Lower lobe of right lung (tissue), 2 donors: ENCODE results near the gene THAP3. TPM values are rescaled to one million over a fixed set of nuclear protein-coding genes. Genes with fewer than 3 reads are reported as not detected.

Experiments used
- ATAC-seq, 2 donors: fragments of 200-7000 bp; cut with Tn5 transposase; one replicate each; pipeline ENCODE4 v1.9.1; 2020 to 2022; ENCODE audit warnings: mild to moderate bottlenecking in 2 of 2, moderate library complexity in 2 of 2
- DNase-seq: peaks from one replicate; pipeline ENCODE4 v3.0.0-alpha.2; 2020
- H3K27ac ChIP-seq: fragments of 200-600 bp; one replicate; pipeline ENCODE4 v1.8.0; 2022
- H3K27me3 ChIP-seq: fragments of 200-600 bp; one replicate; pipeline ENCODE4 v1.8.0; 2022; ENCODE audit warnings: low read depth
- H3K36me3 ChIP-seq: fragments of 200-600 bp; one replicate; pipeline ENCODE4 v1.8.0; 2022; ENCODE audit warnings: mild to moderate bottlenecking
- H3K4me1 ChIP-seq: fragments of 200-600 bp; one replicate; pipeline ENCODE4 v1.8.0; 2022
- H3K4me3 ChIP-seq: fragments of 200-600 bp; one replicate; pipeline ENCODE4 v1.8.0; 2022; ENCODE audit warnings: mild to moderate bottlenecking
- H3K9me3 ChIP-seq: fragments of 200-600 bp; one replicate; pipeline ENCODE4 v1.8.0; 2022
- intact Hi-C: fragments of 100-400 bp; cut with DNase I; formaldehyde crosslinking; loops from one replicate; pipeline ENCODE4 v1.11.0; 2022
- total RNA-seq: library from RNA; stranded (reverse); fragmentation: NEBNext Ultra II Directional; extraction: Animal tissue kit (Norgen Biotek cat#: 25700); gene quantifications from one replicate; pipeline ENCODE4 v1.2.1, GENCODE V29; 2021
- TF ChIP-seq, protein P1 (sequence below): fragments of 200-600 bp; IDR thresholded peaks from one replicate; pipeline ENCODE4 v1.8.0; 2022; ENCODE audit warnings: antibody characterized with exemption, mild to moderate bottlenecking
- donor health status: DM: no; HTN: yes; CAD: no; lungs with severe emphysema.

The THAP3 gene
- total RNA-seq, 1 donor from 2014 or later: 15.7 TPM

- TF ChIP-seq, protein P1, sequence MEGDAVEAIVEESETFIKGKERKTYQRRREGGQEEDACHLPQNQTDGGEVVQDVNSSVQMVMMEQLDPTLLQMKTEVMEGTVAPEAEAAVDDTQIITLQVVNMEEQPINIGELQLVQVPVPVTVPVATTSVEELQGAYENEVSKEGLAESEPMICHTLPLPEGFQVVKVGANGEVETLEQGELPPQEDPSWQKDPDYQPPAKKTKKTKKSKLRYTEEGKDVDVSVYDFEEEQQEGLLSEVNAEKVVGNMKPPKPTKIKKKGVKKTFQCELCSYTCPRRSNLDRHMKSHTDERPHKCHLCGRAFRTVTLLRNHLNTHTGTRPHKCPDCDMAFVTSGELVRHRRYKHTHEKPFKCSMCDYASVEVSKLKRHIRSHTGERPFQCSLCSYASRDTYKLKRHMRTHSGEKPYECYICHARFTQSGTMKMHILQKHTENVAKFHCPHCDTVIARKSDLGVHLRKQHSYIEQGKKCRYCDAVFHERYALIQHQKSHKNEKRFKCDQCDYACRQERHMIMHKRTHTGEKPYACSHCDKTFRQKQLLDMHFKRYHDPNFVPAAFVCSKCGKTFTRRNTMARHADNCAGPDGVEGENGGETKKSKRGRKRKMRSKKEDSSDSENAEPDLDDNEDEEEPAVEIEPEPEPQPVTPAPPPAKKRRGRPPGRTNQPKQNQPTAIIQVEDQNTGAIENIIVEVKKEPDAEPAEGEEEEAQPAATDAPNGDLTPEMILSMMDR: no peak
- intact Hi-C loops: no loop called here
- H3K27me3 ChIP-seq: no peaks in the 10 kb centered on the region
- H3K27ac ChIP-seq: no peak overlapping the region
- no peak overlapping the region for H3K4me3 ChIP-seq
- no peaks in the 10 kb centered on the region for H3K9me3 ChIP-seq
- peaks cover 25% of the 10 kb centered on the region for H3K4me1 ChIP-seq
- peaks cover 59% of the 10 kb centered on the region for H3K36me3 ChIP-seq
- no peak for ATAC-seq
- no peak for DNase-seq
These were observed 3.3 kb downstream of the THAP3 start for GRCh38 chr1:6627841-6628545.

GRCh38 chr1:6628971-6629479 is 4.4 kb downstream of the THAP3 start:
- no peaks in the 10 kb centered on the region for H3K27me3 ChIP-seq
- no peak for DNase-seq
- no peak overlapping the region for H3K27ac ChIP-seq
- peaks cover 25% of the 10 kb centered on the region for H3K4me1 ChIP-seq
- no peak for ATAC-seq
- TF ChIP-seq, protein P1: no peak
- no peaks in the 10 kb centered on the region for H3K9me3 ChIP-seq
- H3K36me3 ChIP-seq: peaks cover 68% of the 10 kb centered on the region
- no peak overlapping the region for H3K4me3 ChIP-seq
- intact Hi-C loops: no loop called here

DNA sequence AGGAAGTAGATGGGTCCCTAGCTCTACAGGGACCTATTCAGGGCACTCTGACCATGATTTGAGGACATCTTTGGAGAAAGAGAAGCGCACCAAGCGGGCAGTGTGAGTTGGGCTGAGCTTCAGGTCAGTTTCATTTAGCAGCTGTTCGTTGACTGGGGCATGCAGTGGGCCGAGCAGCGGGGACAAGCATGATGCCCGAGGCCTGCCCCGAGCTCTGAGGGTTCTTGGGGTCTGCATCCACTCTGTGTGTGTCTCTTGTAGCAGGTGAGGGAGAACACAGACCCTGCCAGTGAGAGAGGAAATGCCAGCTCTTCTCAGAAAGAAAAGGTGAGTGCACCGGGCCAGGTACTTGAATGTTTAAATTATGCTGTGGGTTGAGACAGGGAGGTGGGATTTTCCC is 5.4 kb downstream of the THAP3 start:
- ATAC-seq (no peak), DNase-seq (no peak)
- TF ChIP-seq, protein P1: no peak
- H3K27me3 ChIP-seq: no peaks in the 10 kb centered on the region
- H3K4me3 ChIP-seq: no peak overlapping the region
- peaks cover 17% of the 10 kb centered on the region for H3K4me1 ChIP-seq
- intact Hi-C loops: no loop called here
- no peak overlapping the region for H3K27ac ChIP-seq
- peaks cover 78% of the 10 kb centered on the region for H3K36me3 ChIP-seq
- H3K9me3 ChIP-seq: no peaks in the 10 kb centered on the region

GRCh38 chr1:6631058-6631457 is 6.4 kb downstream of the THAP3 start:
- H3K27ac ChIP-seq: no peak overlapping the region
- TF ChIP-seq, protein P1: no peak
- peaks cover 88% of the 10 kb centered on the region for H3K36me3 ChIP-seq
- H3K27me3 ChIP-seq: no peaks in the 10 kb centered on the region
- no peak overlapping the region for H3K4me3 ChIP-seq
- H3K9me3 ChIP-seq: no peaks in the 10 kb centered on the region
- peaks cover 14% of the 10 kb centered on the region for H3K4me1 ChIP-seq
- intact Hi-C loops: no loop called here
- DNase-seq (no peak), ATAC-seq (no peak)

DNA sequence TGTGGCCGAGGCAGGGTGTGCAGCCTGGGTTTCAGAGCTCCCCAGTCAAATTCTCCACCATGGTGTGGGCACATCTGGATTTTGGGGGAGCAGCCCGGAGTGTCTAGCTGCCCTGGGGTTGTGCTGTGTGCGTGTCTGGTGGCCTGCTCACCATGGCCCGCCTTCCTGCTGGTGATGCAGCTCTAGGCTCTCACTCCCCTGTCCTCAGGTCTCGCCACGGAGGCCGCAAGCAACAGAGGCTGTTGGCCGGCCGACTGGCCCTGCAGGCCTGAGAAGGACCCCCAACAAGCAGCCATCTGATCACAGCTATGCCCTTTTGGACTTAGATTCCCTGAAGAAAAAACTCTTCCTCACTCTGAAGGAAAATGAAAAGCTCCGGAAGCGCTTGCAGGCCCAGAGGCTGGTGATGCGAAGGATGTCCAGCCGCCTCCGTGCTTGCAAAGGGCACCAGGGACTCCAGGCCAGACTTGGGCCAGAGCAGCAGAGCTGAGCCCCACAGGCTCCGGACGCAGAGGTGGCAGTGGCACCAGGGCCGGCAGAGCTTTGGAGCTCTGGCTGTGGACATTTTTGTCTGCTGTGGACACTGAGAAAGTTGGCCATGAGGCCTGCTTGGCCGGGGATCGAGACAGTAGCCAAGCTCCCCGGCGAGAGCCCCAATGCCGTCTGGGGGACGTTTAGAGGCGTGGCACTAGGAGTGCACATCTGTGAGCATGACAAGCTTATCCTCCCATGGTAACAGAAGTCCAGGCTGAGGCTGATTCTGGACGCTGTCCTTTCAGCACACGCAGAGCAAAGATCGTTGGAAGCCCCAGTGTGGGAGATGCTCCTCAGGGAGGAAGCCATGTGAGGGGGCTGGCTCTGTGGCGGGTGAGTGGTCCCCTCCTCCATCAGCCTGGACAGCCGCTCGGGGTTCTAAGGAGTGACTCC is 8.2 kb downstream of the THAP3 start:
- Histone ChIP-seq H3K4me3 (no peak overlapping the region), H3K4me1 (no peaks in the 10 kb centered on the region), H3K27me3 (no peaks in the 10 kb centered on the region), H3K27ac (no peak overlapping the region), H3K9me3 (no peaks in the 10 kb centered on the region), H3K36me3 (peaks cover 100% of the 10 kb centered on the region)
- ATAC-seq (no peak), DNase-seq (no peak)
- intact Hi-C loops: no loop called here
- TF ChIP-seq, protein P1: no peak
